Spleen (tissue), 11 donors: ENCODE results near the gene STOM. TPM values are rescaled to one million over a fixed set of nuclear protein-coding genes. Genes with fewer than 3 reads are reported as not detected.

Experiments used
- DNase-seq: peaks from one replicate; pipeline ENCODE4 v3.0.0-alpha.2; 2020
- H3K27ac ChIP-seq, 8 donors: fragments of 200-600 bp; sonication (generic) in 7 of 8; 1 replicate in 4 of 8; 2 replicates in 4 of 8; pipeline versions ENCODE4 v1.5.0 to v1.8.0; 2016 to 2021; ENCODE audit warnings: inconsistent platforms in 4 of 8, mild to moderate bottlenecking in 4 of 8, moderate library complexity in 1 of 8
- H3K27me3 ChIP-seq, 7 donors: fragments of 200-600 bp; sonication (generic) in 6 of 7; replicated peaks in 1 of 7; 1 replicate in 4 of 7; 2 replicates in 3 of 7; pipeline versions ENCODE4 v1.5.0 to v1.8.0; 2016 to 2021; ENCODE audit warnings: inconsistent platforms in 3 of 7, mild to moderate bottlenecking in 1 of 7
- H3K36me3 ChIP-seq, 6 donors: fragments of 200-600 bp; sonication (generic) in 5 of 6; 1 replicate in 4 of 6; 2 replicates in 2 of 6; pipeline versions ENCODE4 v1.5.0 to v1.8.0; 2016 to 2021; ENCODE audit warnings: inconsistent platforms in 2 of 6
- H3K4me1 ChIP-seq, 6 donors: fragments of 200-600 bp; sonication (generic) in 5 of 6; 1 replicate in 3 of 6; 2 replicates in 3 of 6; pipeline versions ENCODE4 v1.5.0 to v1.8.0; 2016 to 2021; ENCODE audit warnings: inconsistent platforms in 3 of 6
- H3K4me3 ChIP-seq, 8 donors: fragments of 200-600 bp; sonication (generic) in 7 of 8; 1 replicate in 4 of 8; 2 replicates in 4 of 8; pipeline versions ENCODE4 v1.5.0 to v1.8.0; 2016 to 2021; ENCODE audit warnings: inconsistent platforms in 4 of 8, mild to moderate bottlenecking in 4 of 8, moderate library complexity in 2 of 8
- H3K9me3 ChIP-seq, 8 donors: fragments of 200-600 bp; sonication (generic) in 7 of 8; 1 replicate in 4 of 8; 2 replicates in 4 of 8; pipeline versions ENCODE4 v1.5.0 to v1.8.0; 2016 to 2021; ENCODE audit warnings: inconsistent platforms in 4 of 8
- CTCF ChIP-seq, 11 experiments: fragments of 200-600 bp in 7 of 11; fragments of 450-650 bp in 4 of 11; sonication (generic) in 4 of 11; IDR thresholded peaks in 8 of 11; conservative IDR thresholded peaks in 3 of 11; 1 replicate in 7 of 11; 2 replicates in 4 of 11; pipeline versions ENCODE4 v1.4.0 to v1.8.0; 2016 to 2021; ENCODE audit warnings: antibody characterized with exemption in 11 of 11, inconsistent platforms in 4 of 11, mild to moderate bottlenecking in 1 of 11
- POLR2A ChIP-seq, 3 donors: fragments of 450-650 bp; IDR thresholded peaks; one replicate each; pipeline ENCODE4 v1.5.1; 2017; ENCODE audit warnings: antibody characterized with exemption in 3 of 3, mild to moderate bottlenecking in 1 of 3
- POLR2AphosphoS5 ChIP-seq, 3 donors: sonication (generic); formaldehyde crosslinking; IDR thresholded peaks; one replicate each; pipeline ENCODE4 v1.5.1; 2017; ENCODE audit warnings: antibody characterized with exemption in 3 of 3
- WGBS, 5 donors: extraction: QIAGEN DNeasy Blood & Tissue Kit in 3 of 5; methylation state at CpG; one replicate each; pipeline versions ENCODE4 v1.1.5 to v1.1.7; 2013 to 2018; 5-methylcytosine and 5-hydroxymethylcytosine counted together
- intact Hi-C: fragments of 100-400 bp; cut with DNase I; formaldehyde crosslinking; loops from one replicate; pipeline ENCODE4 v1.15.0; 2023; ENCODE audit warnings: low total_unique reads
- polyA plus RNA-seq, 3 donors: library from polyadenylated mRNA; stranded (reverse); fragments of 200-250 nt; gene quantifications; one replicate each; pipeline ENCODE4 v1.2.1, GENCODE V29; 2013
- total RNA-seq, 7 donors: library from RNA; depleted of rRNA in 3 of 7; stranded (reverse); fragments of >200 nt in 3 of 7; fragmentation: NEBNext Ultra II Directional in 4 of 7; extraction: Animal tissue kit (Norgen Biotek cat#: 25700) in 4 of 7; gene quantifications; one replicate each; pipeline versions ENCODE4 v1.1.0 to v1.2.1, GENCODE V29; 2016 to 2021
- donor health status: healthy with polysubstance abuse.
- donor health status: DM: no; HTN: no; CAD: no; lungs with moderate emphysema.
- donor health status: DM: no; HTN: no; CAD: no.
- donor health status: Bipolar disorder and iron deficiency.
- donor health status: healthy.
- donor health status: DM: no; HTN: no; CAD: no.
- donor health status: DM: yes; HTN: yes; CAD: no.

Gene STOM
- total and polyA plus RNA-seq, 10 donors, result 42.7 to 493 (median 311) TPM

- Histone ChIP-seq H3K9me3 (no peaks in the 10 kb centered on the region), H3K36me3 (peaks cover 0 to 100% (median 46%) of the 10 kb centered on the region in 6 donors), H3K4me1 (peaks cover 0 to 93% (median 38%) of the 10 kb centered on the region in 6 donors), H3K27me3 (no peaks in the 10 kb centered on the region), H3K27ac (peak overlapping the region in 7 of 8 donors; percentile 48 to 88 (median 84)), H3K4me3 (no peak overlapping the region)
- 58 to 87% (median 77%) methylated on average over 10 of the region's 10 CpGs for WGBS, 5 donors
- intact Hi-C loops, result loop anchor here (5.0 to 10.0 kb wide), 2 partner anchors 52 to 74 kb away; partner anchors contain the start of gene STOM
- no peak for TF ChIP-seq POLR2A (IDR thresholded peaks at IDR 0.05)
- DNase-seq, result no peak
Measured at GRCh38 chr9:121322737-121323448, 47.2 kb downstream of the STOM start.

- no peak for DNase-seq
- peak overlapping the region in 7 of 8 donors; percentile 48 to 88 (median 84) for H3K27ac ChIP-seq
- peaks cover 0 to 94% (median 36%) of the 10 kb centered on the region in 6 donors for H3K4me1 ChIP-seq
- no peaks in the 10 kb centered on the region for H3K27me3 ChIP-seq
- intact Hi-C loops, result loop anchor here (5.0 to 10.0 kb wide), 2 partner anchors 53 to 75 kb away; partner anchors contain the start of gene STOM
- H3K9me3 ChIP-seq, result no peaks in the 10 kb centered on the region
- no peak for TF ChIP-seq POLR2A (IDR thresholded peaks at IDR 0.05)
- TF ChIP-seq CTCF (IDR thresholded peaks at IDR 0.05 in 8 of 11, conservative IDR thresholded peaks at IDR 0.05 in 3 of 11), result no peak
- no peak for TF ChIP-seq POLR2AphosphoS5 (IDR thresholded peaks at IDR 0.05)
- WGBS, 5 donors, result 21 to 55% (median 42%) methylated on average over 5 of the region's 5 CpGs
- H3K36me3 ChIP-seq, result peaks cover 0 to 100% (median 46%) of the 10 kb centered on the region in 6 donors
- H3K4me3 ChIP-seq, result no peak overlapping the region
Measured at GRCh38 chr9:121322037-121322736, 47.9 kb downstream of the STOM start.

- no peak for TF ChIP-seq POLR2A (IDR thresholded peaks at IDR 0.05)
- peak; percentile 11 to 16 (median 15) for TF ChIP-seq POLR2AphosphoS5 (IDR thresholded peaks at IDR 0.05)
- TF ChIP-seq CTCF (IDR thresholded peaks at IDR 0.05 in 8 of 11, conservative IDR thresholded peaks at IDR 0.05 in 3 of 11), result no peak
- H3K9me3 ChIP-seq, result no peaks in the 10 kb centered on the region
- intact Hi-C loops, result loop anchor here (5.0 to 10.0 kb wide), 2 partner anchors 54 to 76 kb away; partner anchors contain the start of gene STOM
- H3K27ac ChIP-seq, result peak overlapping the region in 7 of 8 donors; percentile 9 to 88 (median 84)
- H3K36me3 ChIP-seq, result peaks cover 0 to 100% (median 44%) of the 10 kb centered on the region in 6 donors
- peak overlapping the region in 1 of 8 donors; percentile 25 for H3K4me3 ChIP-seq
- H3K4me1 ChIP-seq, result peaks cover 0 to 85% (median 34%) of the 10 kb centered on the region in 6 donors
- 59 to 76% (median 65%) methylated on average over 7 to 10 of the region's 10 CpGs for WGBS, 5 donors
- DNase-seq, result no peak
- no peaks in the 10 kb centered on the region for H3K27me3 ChIP-seq
Measured at GRCh38 chr9:121321016-121321503, 49.0 kb downstream of the STOM start.

GRCh38 chr9:121319383-121319780 is 50.7 kb downstream of the STOM start:
- intact Hi-C loops, result no loop called here
- H3K9me3 ChIP-seq, result no peaks in the 10 kb centered on the region
- no peaks in the 10 kb centered on the region for H3K27me3 ChIP-seq
- peaks cover 0 to 68% (median 22%) of the 10 kb centered on the region in 6 donors for H3K4me1 ChIP-seq
- H3K36me3 ChIP-seq, result peaks cover 0 to 100% (median 40%) of the 10 kb centered on the region in 6 donors
- TF ChIP-seq POLR2A (IDR thresholded peaks at IDR 0.05) (no peak), POLR2AphosphoS5 (IDR thresholded peaks at IDR 0.05) (no peak), CTCF (IDR thresholded peaks at IDR 0.05 in 8 of 11, conservative IDR thresholded peaks at IDR 0.05 in 3 of 11) (no peak)
- no peak overlapping the region for H3K4me3 ChIP-seq
- H3K27ac ChIP-seq, result peak overlapping the region in 5 of 8 donors; percentile 18 to 86 (median 33)
- 90 to 96% (median 94%) methylated on average over 5 of the region's 5 CpGs for WGBS, 5 donors
- DNase-seq, result no peak
